Mononuclear cell (primary cell): Measurements from ENCODE around the gene FAXDC2. TPM values are rescaled to one million over a fixed set of nuclear protein-coding genes. Genes with fewer than 3 reads are reported as not detected.
"Not testable (repeated sequence)": the region's sequence is repeated elsewhere in the genome, so short reads cannot be mapped to it uniquely, and the experiment has no call there.

Experiments
- H3K27me3 ChIP-seq: 2 replicates; pipeline ENCODE4 v1.6.0; 2011; ENCODE audit warnings: low read length, control low read depth; ENCODE audit not compliant: insufficient read depth
- H3K4me1 ChIP-seq: 2 replicates; pipeline ENCODE4 v1.5.1; 2011; ENCODE audit warnings: mild to moderate bottlenecking, low read length, control low read depth; ENCODE audit not compliant: insufficient read depth
- H3K4me3 ChIP-seq: 2 replicates; pipeline ENCODE4 v1.5.1; 2011; ENCODE audit warnings: mild to moderate bottlenecking, low read length, moderate library complexity
- H3K9me3 ChIP-seq: 2 replicates; pipeline ENCODE4 v1.5.1; 2011; ENCODE audit warnings: low read depth, mild to moderate bottlenecking, control low read depth, low read length
- total RNA-seq: library from RNA; depleted of rRNA; stranded (reverse); fragments of >200 nt; gene quantifications from one replicate; pipeline ENCODE4 v1.2.3, GENCODE V29; 2012

FAXDC2 gene
- total RNA-seq, 1 donor = 17.8 TPM

DNA sequence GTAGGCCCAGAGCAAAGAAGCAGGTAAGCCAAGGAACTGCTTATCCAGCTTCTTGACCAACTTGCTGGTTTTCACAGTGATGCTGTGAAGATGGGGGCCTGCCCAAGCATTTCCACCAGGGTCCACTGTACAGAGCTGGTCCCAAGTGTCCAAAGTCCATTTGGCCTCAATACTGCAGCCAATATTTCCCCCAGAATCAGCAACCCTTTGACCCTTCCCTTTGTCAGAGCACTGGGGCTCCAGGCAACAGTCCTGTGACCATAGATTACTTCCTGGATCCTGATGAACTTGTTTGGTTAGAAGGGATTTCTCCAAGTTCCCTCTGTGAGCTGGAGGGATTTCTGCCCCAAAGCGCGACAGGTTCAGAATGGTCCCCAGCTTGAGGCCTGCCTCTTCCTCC, 26.3 kb downstream of the FAXDC2 start:
- H3K4me3 ChIP-seq = no peak overlapping the region
- no peaks in the 10 kb centered on the region for H3K27me3 ChIP-seq
- peaks cover 10% of the 10 kb centered on the region for H3K4me1 ChIP-seq
- H3K9me3 ChIP-seq = no peaks in the 10 kb centered on the region

DNA sequence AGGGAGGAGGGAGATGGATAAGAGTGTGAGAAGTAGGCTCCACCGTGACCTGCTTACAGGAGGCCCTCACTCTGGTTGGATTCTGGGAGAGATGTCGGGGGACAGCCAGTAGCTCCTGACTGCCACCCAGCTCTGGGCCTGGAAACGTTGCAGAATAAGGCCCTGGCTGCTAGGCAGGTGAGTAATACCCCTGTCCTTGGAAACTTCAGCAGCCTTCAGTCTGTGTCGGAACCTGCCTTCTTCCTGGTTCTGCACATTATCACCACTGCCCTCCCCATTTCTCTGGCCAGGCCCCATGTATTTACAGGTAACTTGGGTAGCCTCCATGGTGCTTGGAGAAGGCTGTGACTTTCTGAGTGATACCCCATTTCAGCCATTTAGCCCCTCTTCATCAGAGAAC, 26.8 kb downstream of the FAXDC2 start:
- Histone ChIP-seq H3K27me3 (no peaks in the 10 kb centered on the region), H3K4me1 (peaks cover 8% of the 10 kb centered on the region), H3K9me3 (no peaks in the 10 kb centered on the region), H3K4me3 (no peak overlapping the region)

DNA sequence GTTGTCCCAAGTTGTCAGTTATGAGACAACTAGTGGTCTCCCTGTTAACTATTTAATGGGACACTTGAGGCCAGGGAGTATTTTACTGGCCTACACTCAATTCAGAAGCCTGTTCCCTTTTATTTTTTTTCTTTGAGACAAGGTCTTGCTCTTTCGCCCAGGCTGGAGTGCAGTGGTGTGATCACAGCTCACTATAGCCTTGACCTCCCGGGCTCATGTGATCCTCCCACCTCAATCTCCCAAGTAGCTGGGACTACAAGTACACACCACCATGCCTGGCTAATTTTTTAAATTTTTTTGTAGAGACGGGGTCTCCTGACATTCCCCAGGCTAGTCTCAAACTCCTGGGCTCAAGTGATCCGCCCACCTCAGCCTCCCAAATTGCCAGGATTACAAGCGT, 27.5 kb downstream of the FAXDC2 start:
- H3K4me1 ChIP-seq, H3K27me3 ChIP-seq, H3K9me3 ChIP-seq, H3K4me3 ChIP-seq: not testable (repeated sequence)

DNA sequence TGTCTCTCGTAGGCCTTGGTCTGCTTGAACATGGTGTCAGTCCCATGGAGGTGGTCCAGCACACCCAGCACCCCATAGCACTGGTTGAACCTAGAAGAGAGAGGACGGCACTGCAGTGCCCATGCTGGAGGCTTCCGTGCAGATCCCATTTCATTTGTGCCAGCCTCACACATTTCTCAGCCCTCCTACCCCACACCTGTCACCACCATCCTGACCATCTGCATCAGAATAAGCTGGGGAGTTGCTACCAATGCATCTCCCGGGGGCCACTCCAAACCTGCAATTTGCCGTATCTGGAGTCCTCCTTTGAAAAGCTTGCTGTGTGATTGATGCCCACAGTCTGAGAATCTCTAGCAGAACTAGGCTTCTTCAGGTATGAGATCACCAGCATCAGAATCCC, 30.0 kb downstream of the FAXDC2 start:
- Histone ChIP-seq H3K4me1 (peaks cover 8% of the 10 kb centered on the region), H3K27me3 (no peaks in the 10 kb centered on the region), H3K9me3 (no peaks in the 10 kb centered on the region), H3K4me3 (no peak overlapping the region)

DNA sequence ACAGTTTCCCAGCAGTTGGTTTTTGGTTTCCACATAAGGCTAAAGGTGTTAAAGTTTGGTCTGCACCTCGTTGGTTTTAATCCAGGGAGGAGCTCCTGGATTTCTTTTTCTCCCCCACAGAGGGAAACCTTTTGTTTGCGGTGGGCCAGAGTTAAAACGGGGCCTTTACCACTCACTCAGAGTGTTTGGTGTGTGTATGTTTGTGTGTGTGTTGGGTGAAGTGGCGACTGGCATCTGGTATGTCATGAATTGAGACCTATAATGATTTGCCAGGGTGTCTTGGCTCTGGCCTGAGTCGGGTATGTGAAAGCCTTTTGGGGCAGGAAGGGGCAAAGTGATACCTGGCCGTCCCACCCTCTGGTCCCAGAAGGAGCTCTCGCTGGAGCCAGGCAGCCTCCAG, 30.9 kb downstream of the FAXDC2 start:
- Histone ChIP-seq H3K4me1 (peaks cover 8% of the 10 kb centered on the region), H3K9me3 (no peaks in the 10 kb centered on the region), H3K27me3 (no peaks in the 10 kb centered on the region), H3K4me3 (no peak overlapping the region)

DNA sequence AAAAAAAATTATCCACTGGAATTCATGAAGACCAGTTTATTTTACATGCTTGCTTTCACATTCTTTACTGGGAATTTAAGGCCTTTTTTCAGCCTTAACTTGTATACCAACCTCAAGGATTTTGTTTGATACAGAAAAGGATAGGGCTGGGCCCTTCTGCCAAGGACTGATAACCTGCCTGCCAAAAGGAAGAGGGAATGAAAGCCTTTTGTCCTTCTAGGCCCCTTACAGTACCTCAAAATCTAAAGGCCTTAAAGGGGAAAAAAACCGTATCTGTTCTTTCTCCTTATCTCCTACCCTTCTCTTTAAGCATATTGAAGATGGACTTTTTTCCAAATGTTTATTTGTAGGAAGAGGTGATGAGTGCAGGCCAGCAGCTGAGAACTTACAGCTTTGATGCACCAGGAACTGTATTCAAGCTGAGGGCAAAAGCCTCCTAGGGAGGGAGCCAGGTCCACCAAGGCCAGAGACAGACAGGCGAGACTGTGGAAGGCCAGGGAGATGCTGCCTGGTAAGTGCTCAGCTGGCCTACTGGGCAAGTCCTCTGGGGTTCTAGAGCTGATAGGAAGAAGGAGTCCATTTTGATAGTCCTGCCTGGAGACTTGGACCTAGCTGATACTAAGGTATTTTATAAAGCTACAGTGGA, 31.8 kb downstream of the FAXDC2 start:
- H3K4me1 ChIP-seq = peaks cover 13% of the 10 kb centered on the region
- H3K9me3 ChIP-seq = no peaks in the 10 kb centered on the region
- no peaks in the 10 kb centered on the region for H3K27me3 ChIP-seq
- H3K4me3 ChIP-seq = no peak overlapping the region

DNA sequence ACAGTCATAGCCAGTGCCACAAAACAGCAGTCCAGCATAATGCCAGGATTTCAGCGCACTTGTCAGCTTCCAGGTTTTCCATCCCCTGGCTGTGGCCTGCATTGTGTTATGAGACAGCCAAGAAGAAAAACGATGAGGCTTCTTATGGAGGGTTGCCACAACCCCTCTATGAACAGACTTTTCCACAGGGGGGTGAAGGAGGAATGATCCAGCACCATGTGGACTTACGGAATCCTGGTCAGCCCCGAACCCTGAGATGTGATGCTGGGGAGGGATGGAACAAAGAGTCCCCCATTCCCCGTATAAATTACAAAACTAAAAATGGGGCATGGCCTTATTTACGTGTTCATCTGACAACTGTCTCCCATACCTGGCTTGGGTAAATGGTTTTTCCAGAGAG, 32.6 kb downstream of the FAXDC2 start:
- Histone ChIP-seq H3K27me3 (no peaks in the 10 kb centered on the region), H3K9me3 (no peaks in the 10 kb centered on the region), H3K4me1 (peaks cover 21% of the 10 kb centered on the region), H3K4me3 (no peak overlapping the region)

DNA sequence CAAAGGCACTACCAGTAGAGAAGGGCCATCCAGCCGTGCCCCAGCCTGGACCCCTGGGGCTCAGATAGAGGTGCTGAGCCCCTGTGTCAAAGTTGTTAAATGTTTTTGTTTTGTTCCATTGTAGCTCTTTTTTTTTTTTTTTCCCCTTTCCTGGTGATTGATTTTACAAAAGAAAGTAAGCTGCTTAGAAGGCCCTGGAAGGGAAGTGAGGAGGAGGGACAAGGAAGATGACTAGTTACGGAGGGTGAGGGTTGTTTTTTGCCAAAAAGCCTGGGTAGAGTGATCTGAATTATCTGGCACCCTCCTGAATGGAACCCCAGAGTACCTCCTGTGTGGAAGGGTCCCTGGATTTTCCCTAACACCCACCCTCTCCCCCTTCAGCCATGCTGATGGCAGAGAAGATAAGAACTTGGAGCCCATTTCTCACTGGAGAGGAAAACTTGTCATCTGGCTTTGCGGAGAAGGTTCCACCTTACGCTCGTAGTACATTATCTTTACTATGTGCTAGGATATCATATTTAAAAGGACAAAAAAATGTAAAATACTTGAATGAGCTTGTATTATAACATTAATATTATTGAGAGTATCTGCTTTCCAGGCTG, 33.4 kb downstream of the FAXDC2 start:
- H3K4me3 ChIP-seq = no peak overlapping the region
- H3K9me3 ChIP-seq = no peaks in the 10 kb centered on the region
- peaks cover 21% of the 10 kb centered on the region for H3K4me1 ChIP-seq
- H3K27me3 ChIP-seq = no peaks in the 10 kb centered on the region

DNA sequence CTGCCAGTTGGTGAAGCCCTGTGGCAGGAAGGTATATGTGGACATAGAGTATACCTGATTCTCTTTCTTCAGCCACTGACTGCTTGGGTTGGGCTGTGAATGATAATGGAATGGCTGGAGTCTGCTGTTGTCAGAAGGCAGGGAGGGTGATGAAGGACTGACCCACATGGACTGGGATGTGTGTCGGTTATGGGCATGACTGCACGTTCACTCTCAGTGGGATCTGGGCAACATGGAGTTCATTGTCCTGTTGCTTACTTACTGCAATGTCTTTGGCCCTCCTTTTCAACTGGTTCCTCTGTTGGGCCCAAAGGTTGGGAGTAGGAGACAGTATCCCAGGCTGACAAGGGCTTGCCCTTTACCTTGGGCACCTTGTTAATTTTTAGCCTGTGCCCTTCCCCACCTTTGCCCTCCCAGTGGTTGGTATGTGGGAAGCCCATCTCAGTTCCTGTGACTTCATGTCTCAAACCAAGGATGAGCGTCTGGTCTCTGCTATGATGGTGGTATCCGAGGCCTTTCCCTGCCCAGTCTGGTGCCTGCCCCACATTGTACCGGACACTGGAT, 34.6 kb downstream of the FAXDC2 start:
- Histone ChIP-seq H3K4me3 (no peak overlapping the region), H3K27me3 (no peaks in the 10 kb centered on the region), H3K9me3 (no peaks in the 10 kb centered on the region), H3K4me1 (peaks cover 26% of the 10 kb centered on the region)

DNA sequence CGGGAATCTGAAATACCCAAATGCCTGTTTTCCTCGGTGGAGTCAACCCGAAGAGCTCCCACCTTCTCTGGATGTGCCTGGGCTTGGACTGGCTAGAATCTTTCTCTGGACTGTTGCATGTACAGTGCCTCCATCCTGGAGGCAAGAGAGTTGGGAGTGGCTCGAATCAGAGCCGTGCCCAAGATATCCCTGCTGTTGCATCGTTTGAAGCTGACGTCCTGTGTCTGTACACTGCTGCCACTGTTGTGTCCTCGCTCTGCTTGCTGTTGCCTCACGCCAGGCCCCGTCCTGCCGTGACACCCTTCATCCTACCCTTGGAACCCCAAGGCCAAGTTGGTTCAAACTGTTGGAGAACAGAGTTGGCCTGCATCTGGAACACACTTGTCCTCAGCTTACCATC, 35.4 kb downstream of the FAXDC2 start:
- Histone ChIP-seq H3K4me1 (peaks cover 26% of the 10 kb centered on the region), H3K27me3 (no peaks in the 10 kb centered on the region), H3K4me3 (no peak overlapping the region), H3K9me3 (no peaks in the 10 kb centered on the region)

DNA sequence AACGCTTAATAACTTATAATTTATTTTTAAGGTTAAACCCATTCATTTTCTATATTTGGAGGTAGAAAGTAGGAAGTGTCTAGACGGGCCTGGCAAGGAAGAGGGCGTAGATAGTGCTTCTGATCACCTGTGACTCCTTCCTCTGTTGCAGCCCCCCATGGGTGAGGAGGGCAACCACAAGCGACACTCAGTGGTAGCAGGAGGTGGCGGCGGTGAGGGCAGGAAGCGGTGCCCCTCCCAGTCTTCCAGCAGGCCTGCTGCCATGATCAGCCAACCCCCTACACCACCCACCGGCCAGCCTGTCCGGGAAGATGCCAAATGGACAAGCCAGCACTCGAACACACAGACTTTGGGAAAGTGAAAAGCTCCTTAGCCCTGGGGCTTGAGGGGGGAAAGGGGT, 36.7 kb downstream of the FAXDC2 start:
- H3K4me3 ChIP-seq = no peak overlapping the region
- no peaks in the 10 kb centered on the region for H3K27me3 ChIP-seq
- peaks cover 26% of the 10 kb centered on the region for H3K4me1 ChIP-seq
- no peaks in the 10 kb centered on the region for H3K9me3 ChIP-seq

DNA sequence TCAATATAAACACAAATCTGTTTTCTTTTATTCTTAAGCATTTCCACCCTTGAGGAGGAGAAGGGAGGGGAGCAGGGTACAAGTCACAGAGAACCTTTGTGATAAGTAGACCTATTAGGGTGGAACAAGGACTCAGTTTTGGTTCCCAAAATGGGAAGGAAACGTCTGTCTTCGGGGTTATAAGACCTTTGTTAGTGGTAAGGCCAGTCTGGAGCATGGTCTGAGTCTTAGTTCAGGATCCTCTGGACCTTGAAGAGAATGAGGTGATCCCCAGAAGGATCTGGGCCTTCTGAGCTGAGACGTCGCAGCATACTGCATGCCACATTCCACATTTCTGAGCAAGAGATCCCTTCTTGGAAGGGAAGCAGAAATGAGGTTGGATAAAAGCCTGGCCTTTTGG, 37.2 kb downstream of the FAXDC2 start:
- Histone ChIP-seq H3K9me3 (no peaks in the 10 kb centered on the region), H3K4me1 (peaks cover 26% of the 10 kb centered on the region), H3K27me3 (no peaks in the 10 kb centered on the region), H3K4me3 (no peak overlapping the region)

DNA sequence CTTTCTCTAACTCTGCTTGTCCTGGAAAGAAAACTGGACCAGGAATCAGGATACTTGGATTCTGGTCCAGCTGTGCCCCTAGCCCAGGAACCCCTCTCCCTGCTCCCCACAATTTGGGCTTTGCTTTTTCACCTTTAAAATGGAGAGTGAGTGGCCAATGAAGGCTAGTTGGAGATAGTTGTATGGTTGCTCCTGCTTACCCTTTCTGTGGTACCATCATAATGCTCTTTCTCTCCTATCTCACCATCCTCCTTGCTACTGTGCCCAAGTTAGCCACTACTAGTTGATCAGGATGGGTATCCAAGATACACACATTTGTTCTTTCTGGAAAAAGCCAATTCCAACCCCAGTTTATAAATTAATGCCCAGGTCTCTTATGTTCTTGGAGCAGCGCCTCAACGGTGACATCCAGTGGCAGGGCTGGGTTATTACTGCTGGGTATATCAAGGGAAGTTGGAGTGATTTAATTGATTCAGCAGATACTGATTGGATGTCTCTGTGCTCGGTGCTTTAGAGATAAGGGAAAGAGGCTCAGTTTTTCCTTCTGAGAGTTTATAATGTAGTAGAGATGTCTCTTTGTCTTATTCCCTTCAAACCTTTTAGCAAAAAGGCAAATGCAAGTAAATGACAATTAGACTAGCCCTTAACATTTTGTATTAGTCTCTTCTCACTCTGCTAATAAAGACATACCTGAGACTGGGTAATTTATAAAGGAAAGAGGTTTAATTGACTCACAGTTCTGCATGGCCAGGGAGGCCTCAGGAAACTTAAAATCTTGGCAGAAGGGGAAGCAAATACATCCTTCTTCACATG, 38.5 kb downstream of the FAXDC2 start:
- Histone ChIP-seq H3K9me3 (no peaks in the 10 kb centered on the region), H3K4me3 (no peak overlapping the region), H3K4me1 (peaks cover 26% of the 10 kb centered on the region), H3K27me3 (no peaks in the 10 kb centered on the region)

DNA sequence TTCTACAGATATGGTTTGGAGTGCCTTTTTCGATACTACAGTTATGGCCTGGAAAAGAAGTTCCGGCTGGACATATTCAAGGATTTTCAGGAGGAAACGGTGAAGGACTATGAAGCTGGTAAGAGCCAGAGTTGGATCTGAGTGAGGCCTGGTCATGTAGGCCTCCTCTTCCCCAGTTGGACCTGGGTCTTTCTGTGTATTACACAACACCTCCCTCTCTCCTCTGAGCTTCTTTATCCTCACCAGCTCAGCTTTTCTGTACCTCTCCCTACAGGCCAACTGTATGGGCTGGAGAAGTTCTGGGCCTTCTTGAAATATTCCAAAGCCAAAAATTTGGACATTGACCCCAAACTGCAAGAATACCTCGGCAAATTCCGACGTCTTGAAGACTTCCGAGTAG, 39.2 kb downstream of the FAXDC2 start:
- no peak overlapping the region for H3K4me3 ChIP-seq
- no peaks in the 10 kb centered on the region for H3K9me3 ChIP-seq
- H3K27me3 ChIP-seq = no peaks in the 10 kb centered on the region
- H3K4me1 ChIP-seq = peaks cover 26% of the 10 kb centered on the region

DNA sequence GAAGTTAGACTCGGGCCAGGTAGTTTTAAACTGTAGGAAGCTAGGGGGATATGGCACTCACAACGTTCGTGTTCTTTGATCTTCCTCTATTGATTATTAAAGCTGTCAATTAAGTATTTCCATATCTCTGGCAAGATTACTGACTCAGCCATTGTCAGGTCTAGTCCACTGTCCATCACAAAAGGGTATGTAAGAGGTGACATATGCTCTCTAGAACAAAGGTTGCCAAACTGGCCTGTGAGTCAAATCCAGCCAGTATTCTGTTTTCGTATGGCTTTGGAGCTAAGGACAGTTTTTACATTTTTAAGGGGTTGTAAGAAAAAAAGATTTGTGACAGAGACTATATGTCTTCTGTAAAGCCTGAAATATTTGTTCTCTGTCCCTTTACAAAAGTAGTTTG, 44.2 kb downstream of the FAXDC2 start:
- no peaks in the 10 kb centered on the region for H3K9me3 ChIP-seq
- no peak overlapping the region for H3K4me3 ChIP-seq
- no peaks in the 10 kb centered on the region for H3K27me3 ChIP-seq
- no peaks in the 10 kb centered on the region for H3K4me1 ChIP-seq
